ENCODE results near the gene RBM5.

Gene RBM5

GRCh38 chr3:50134367-50134766 is 45.6 kb downstream of the RBM5 start:
- H3K4me2 ChIP-seq (ENCODE audit: low read depth, low read length, poor library complexity, severe bottlenecking): no peak overlapping the region

GRCh38 chr3:50135964-50136363 is 47.2 kb downstream of the RBM5 start:
- Histone ChIP-seq H3K27me3 (ENCODE audit: insufficient read depth, low read length, poor library complexity, severe bottlenecking) (no peaks in the 10 kb centered on the region), H3K9me2 (replicated peaks; ENCODE audit: low read depth, low read length) (no peaks in the 10 kb centered on the region), H2AFZ (ENCODE audit: low read length) (no peak overlapping the region), H3K4me2 (ENCODE audit: low read depth, low read length, poor library complexity, severe bottlenecking) (no peak overlapping the region), H3F3A (ENCODE audit: low read depth) (no peaks in the 10 kb centered on the region), H3K9me3 (ENCODE audit: insufficient read depth, low read depth, low read length) (no peaks in the 10 kb centered on the region), H4K20me1 (ENCODE audit: insufficient read depth, low read length, poor library complexity, severe bottlenecking) (no peaks in the 10 kb centered on the region), H3K9ac (ENCODE audit: low read depth, low read length, poor library complexity, severe bottlenecking) (no peak overlapping the region), H3K4me3 (ENCODE audit: low read length, poor library complexity, severe bottlenecking) (no peak overlapping the region), H3K4me1 (ENCODE audit: insufficient read depth, low read length, poor library complexity, severe bottlenecking) (peaks cover 34% of the 10 kb centered on the region), H3K79me2 (ENCODE audit: insufficient read depth, low read length) (no peaks in the 10 kb centered on the region), H3K36me3 (ENCODE audit: insufficient read depth, low read length) (no peaks in the 10 kb centered on the region)
- no peak for TF ChIP-seq CTCF (conservative IDR thresholded peaks at IDR 0.05; ENCODE audit: low read length)

More at GRCh38 chr3:50134367-50134766, 45.6 kb downstream of the RBM5 start:
- H3K9ac ChIP-seq (ENCODE audit: low read depth, low read length, poor library complexity, severe bottlenecking): no peak overlapping the region
- H3K27me3 ChIP-seq (ENCODE audit: insufficient read depth, low read length, poor library complexity, severe bottlenecking): no peaks in the 10 kb centered on the region
- no peak overlapping the region for H3K4me3 ChIP-seq (ENCODE audit: low read length, poor library complexity, severe bottlenecking)
- H3K9me3 ChIP-seq (ENCODE audit: insufficient read depth, low read depth, low read length): no peaks in the 10 kb centered on the region
- TF ChIP-seq EZH2phosphoT487 (IDR thresholded peaks at IDR 0.05; ENCODE audit: borderline replicate concordance) (no peak), CTCF (conservative IDR thresholded peaks at IDR 0.05; ENCODE audit: low read length) (no peak)
- no peaks in the 10 kb centered on the region for H4K20me1 ChIP-seq (ENCODE audit: insufficient read depth, low read length, poor library complexity, severe bottlenecking)
- H3F3A ChIP-seq (ENCODE audit: low read depth): no peaks in the 10 kb centered on the region
- H3K9me2 ChIP-seq (replicated peaks; ENCODE audit: low read depth, low read length): no peaks in the 10 kb centered on the region
- H3K36me3 ChIP-seq (ENCODE audit: insufficient read depth, low read length): no peaks in the 10 kb centered on the region
- peaks cover 23% of the 10 kb centered on the region for H3K4me1 ChIP-seq (ENCODE audit: insufficient read depth, low read length, poor library complexity, severe bottlenecking)
- no peaks in the 10 kb centered on the region for H3K79me2 ChIP-seq (ENCODE audit: insufficient read depth, low read length)
- H2AFZ ChIP-seq (ENCODE audit: low read length): no peak overlapping the region

GRCh38 chr3:50136714-50137405 is 48.1 kb downstream of the RBM5 start:
- Histone ChIP-seq H3K4me3 (ENCODE audit: low read length, poor library complexity, severe bottlenecking) (no peak overlapping the region), H3K4me2 (ENCODE audit: low read depth, low read length, poor library complexity, severe bottlenecking) (no peak overlapping the region), H3K9ac (ENCODE audit: low read depth, low read length, poor library complexity, severe bottlenecking) (no peak overlapping the region), H3K9me2 (replicated peaks; ENCODE audit: low read depth, low read length) (no peaks in the 10 kb centered on the region), H3K79me2 (ENCODE audit: insufficient read depth, low read length) (no peaks in the 10 kb centered on the region), H2AFZ (ENCODE audit: low read length) (no peak overlapping the region), H3F3A (ENCODE audit: low read depth) (no peaks in the 10 kb centered on the region), H4K20me1 (ENCODE audit: insufficient read depth, low read length, poor library complexity, severe bottlenecking) (no peaks in the 10 kb centered on the region), H3K4me1 (ENCODE audit: insufficient read depth, low read length, poor library complexity, severe bottlenecking) (peaks cover 34% of the 10 kb centered on the region), H3K27me3 (ENCODE audit: insufficient read depth, low read length, poor library complexity, severe bottlenecking) (no peaks in the 10 kb centered on the region), H3K36me3 (ENCODE audit: insufficient read depth, low read length) (no peaks in the 10 kb centered on the region), H3K9me3 (ENCODE audit: insufficient read depth, low read depth, low read length) (no peaks in the 10 kb centered on the region)
- TF ChIP-seq CTCF (conservative IDR thresholded peaks at IDR 0.05; ENCODE audit: low read length): no peak
- no peak for TF ChIP-seq EZH2phosphoT487 (IDR thresholded peaks at IDR 0.05; ENCODE audit: borderline replicate concordance)

Measured in Loucy (cell line).